Fibroblast of mammary gland (primary cell): ENCODE data around the gene PNPO.

Experiments
- DNase-seq: peaks from one replicate; pipeline ENCODE4 v3.0.0-alpha.2; 2010; ENCODE audit warnings: low read depth
- H3K4me3 ChIP-seq: 2 replicates; pipeline ENCODE4 v1.5.1; 2011; ENCODE audit warnings: low read depth, mild to moderate bottlenecking, low read length, moderate library complexity; ENCODE audit not compliant: control insufficient read depth
- CTCF ChIP-seq: conservative IDR thresholded peaks from 2 replicates; pipeline ENCODE4 v1.5.1; 2011; ENCODE audit warnings: low read depth, low read length, inconsistent platforms; ENCODE audit not compliant: control insufficient read depth, insufficient read depth

Gene PNPO

DNA sequence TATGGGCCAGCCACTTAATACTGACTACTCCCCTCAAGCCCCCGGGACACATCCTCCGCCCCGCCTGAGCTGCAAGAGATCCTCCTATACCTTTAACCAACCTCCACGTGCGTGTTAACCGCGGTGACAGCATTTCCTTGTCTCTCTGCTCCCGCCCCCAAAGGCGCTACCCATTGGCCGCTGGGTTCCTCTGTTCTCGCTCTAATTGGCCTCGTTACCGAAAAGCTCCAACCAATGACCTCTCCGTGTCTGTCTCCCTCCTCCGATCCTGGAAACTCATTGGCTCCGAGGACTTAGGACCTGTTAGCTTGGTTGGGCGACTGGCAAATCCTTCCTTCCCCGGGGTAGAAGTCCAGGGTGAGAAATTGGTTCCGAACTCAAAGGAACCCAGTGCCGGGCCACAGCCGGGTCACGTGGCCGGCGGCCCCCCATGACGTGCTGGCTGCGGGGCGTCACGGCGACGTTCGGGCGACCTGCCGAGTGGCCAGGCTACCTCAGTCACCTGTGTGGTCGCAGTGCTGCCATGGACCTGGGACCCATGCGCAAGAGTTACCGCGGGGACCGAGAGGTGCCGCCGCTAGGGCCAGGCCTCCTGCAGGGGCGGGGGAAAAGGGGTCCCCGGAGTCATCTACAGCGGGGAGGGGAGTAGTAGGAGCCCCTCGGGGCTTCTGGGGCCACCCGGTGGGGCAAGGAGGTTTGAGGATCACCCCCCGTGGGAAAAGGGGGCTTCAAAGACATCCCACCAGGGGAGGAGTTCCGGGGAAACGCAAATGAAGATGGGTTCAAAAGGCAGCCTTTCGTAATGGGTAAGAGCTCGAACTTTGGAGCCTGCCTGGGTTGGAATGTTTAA is at the start of gene PNPO:
TSS of gene PNPO (plus strand) at position 326 of the 850 bp plus-strand sequence. CDS start at position 431, 105 bp downstream.
- peak; percentile 98 for DNase-seq
- peak within 1 kb of the TSS; percentile 86 for H3K4me3 ChIP-seq
- no peak for TF ChIP-seq CTCF

GRCh38 chr17:47894498-47895346 is 46.6 kb upstream of the PNPO start:
- no peak for DNase-seq
- peak overlapping the region; percentile 98 for H3K4me3 ChIP-seq
- TF ChIP-seq CTCF = no peak

- peak overlapping the region; percentile 98 for H3K4me3 ChIP-seq
- no peak for TF ChIP-seq CTCF
- DNase-seq = peak; percentile 30
Observed at GRCh38 chr17:47895347-47895855, 46.0 kb upstream of the PNPO start.

DNA sequence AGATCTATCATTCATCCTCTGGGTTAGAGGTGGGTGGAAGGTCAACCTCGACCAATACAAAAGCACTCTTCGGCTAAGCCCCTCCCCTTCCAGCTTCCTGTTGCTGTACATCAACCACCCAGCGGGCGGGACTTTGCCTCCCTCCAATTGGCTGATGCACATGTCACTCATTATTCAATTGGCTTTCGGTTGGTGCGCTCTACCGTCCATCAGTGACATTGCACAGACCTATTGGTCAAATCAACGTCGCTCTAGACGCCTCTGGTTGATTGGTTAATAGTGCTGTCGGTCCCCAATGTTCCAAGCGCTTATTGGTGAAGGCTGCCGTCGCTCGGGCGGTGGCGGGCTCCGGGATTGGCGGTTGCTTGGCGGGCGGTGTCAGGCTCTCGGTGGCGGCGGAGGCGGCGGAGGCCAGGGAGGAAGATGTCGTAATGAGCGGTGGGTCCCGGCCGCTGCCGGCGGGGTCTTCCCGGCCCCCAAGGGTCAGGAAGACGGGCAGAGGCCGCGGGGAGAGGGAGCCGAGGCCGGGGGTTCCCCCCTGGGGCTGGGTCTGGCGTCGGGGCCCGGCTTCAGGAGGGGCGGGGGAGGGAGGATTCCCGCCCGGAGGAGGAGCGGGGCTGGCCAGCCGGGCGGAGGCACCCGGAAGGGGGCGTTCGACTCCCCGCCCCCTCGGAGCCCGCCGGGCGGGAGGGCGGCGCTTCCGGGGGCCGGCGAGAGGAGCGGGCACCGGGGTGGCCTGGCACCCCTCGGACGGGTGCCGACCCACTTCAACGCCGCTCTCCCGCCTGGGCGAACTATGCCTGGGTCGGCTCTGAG is 45.3 kb upstream of the PNPO start, which contains the start of gene SP2:
TSS of gene SP2 (plus strand) at position 381 of the 816 bp plus-strand sequence. CDS start at position 432, 51 bp downstream.
- DNase-seq = peak; percentile 100
- no peak for TF ChIP-seq CTCF

GRCh38 chr17:47896672-47897490 is 44.5 kb upstream of the PNPO start:
- DNase-seq = no peak
- no peak for TF ChIP-seq CTCF
- H3K4me3 ChIP-seq = peak overlapping the region; percentile 93

More for the DNA sequence above, 45.3 kb upstream of the PNPO start, which contains the start of gene SP2:
- peak within 1 kb of the TSS; percentile 98 for H3K4me3 ChIP-seq

GRCh38 chr17:47897561-47897960 is 43.8 kb upstream of the PNPO start:
- peak overlapping the region; percentile 93 for H3K4me3 ChIP-seq
- DNase-seq = no peak
- TF ChIP-seq CTCF = no peak
